GM23248 (cell line): ENCODE measurements around the gene TSEN34.
"Not testable (repeated sequence)": the region's sequence is repeated elsewhere in the genome, so short reads cannot be mapped to it uniquely, and the experiment has no call there.

Source experiments
- EZH2 ChIP-seq: fragments of 200-600 bp; sonication (generic); IDR thresholded peaks from 2 replicates; pipeline ENCODE4 v1.6.1; 2018; ENCODE audit warnings: antibody characterized with exemption, mild to moderate bottlenecking; ENCODE audit not compliant: insufficient read depth, poor library complexity, severe bottlenecking
- EZH2phosphoT487 ChIP-seq: fragments of 200-600 bp; sonication (generic); IDR thresholded peaks from 2 replicates; pipeline ENCODE4 v1.6.1; 2018; ENCODE audit warnings: antibody characterized with exemption, moderate library complexity, mild to moderate bottlenecking, low read depth; ENCODE audit not compliant: insufficient read depth

DNA sequence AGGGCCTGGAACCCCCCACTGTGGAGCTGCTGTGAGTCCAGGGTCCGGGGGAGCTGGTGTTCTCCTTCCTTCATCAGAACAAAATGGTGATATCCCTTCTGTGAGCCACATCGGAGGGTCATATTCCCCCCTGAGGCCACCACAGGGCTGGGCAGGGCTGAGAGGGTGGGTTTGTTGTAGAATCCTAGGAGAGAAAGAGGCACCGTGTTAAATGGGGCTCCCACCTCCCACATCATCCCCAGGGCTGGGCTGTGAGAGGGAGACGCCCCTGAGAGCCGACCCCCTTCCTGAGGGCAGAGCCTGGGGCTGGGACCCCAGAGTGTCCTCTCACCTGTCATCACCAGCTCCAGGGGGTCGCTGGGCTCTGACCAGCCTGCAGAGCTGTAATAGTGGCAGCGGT lies 30.8 kb downstream of the TSEN34 start:
- not testable (repeated sequence) for TF ChIP-seq EZH2, EZH2phosphoT487
